HG02623 (cell line): ENCODE measurements around the gene PFKFB4.
"Not testable (repeated sequence)": the region's sequence is repeated elsewhere in the genome, so short reads cannot be mapped to it uniquely, and the experiment has no call there.

Experiments used
- ATAC-seq: cut with Tn5 transposase; IDR thresholded peaks from one replicate; pipeline ENCODE4 v1.9.1; 2021; ENCODE audit warnings: moderate library complexity; ENCODE audit not compliant: unreplicated experiment

Gene PFKFB4

GRCh38 chr3:48535578-48535977 lies 21.0 kb downstream of the PFKFB4 start:
- no peak for ATAC-seq

- ATAC-seq, result no peak
These were observed 23.6 kb downstream of the PFKFB4 start for GRCh38 chr3:48532977-48533337.

- no peak for ATAC-seq
These were observed 24.2 kb downstream of the PFKFB4 start for GRCh38 chr3:48532271-48532976.

GRCh38 chr3:48530701-48531100 lies 25.9 kb downstream of the PFKFB4 start:
- ATAC-seq, result not testable (repeated sequence)

GRCh38 chr3:48528754-48529153 lies 27.8 kb downstream of the PFKFB4 start:
- ATAC-seq, result no peak

- ATAC-seq, result no peak
These were observed 28.6 kb downstream of the PFKFB4 start for GRCh38 chr3:48528048-48528447.

- no peak for ATAC-seq
These were observed 31.6 kb downstream of the PFKFB4 start for GRCh38 chr3:48524970-48525369.

GRCh38 chr3:48521635-48522034 lies 35.0 kb downstream of the PFKFB4 start:
- ATAC-seq, result no peak

GRCh38 chr3:48519277-48519643 lies 37.3 kb downstream of the PFKFB4 start:
- ATAC-seq, result no peak

GRCh38 chr3:48518638-48519276 lies 37.8 kb downstream of the PFKFB4 start:
- ATAC-seq, result no peak

- ATAC-seq, result no peak
These were observed 38.5 kb downstream of the PFKFB4 start for GRCh38 chr3:48518069-48518468.

- no peak for ATAC-seq
These were observed 40.0 kb downstream of the PFKFB4 start for GRCh38 chr3:48516571-48516970.

GRCh38 chr3:48514431-48515227 lies 42.0 kb downstream of the PFKFB4 start:
- ATAC-seq, result no peak

- no peak for ATAC-seq
These were observed 45.1 kb downstream of the PFKFB4 start for GRCh38 chr3:48511551-48511950.

GRCh38 chr3:48507256-48508061 lies 49.1 kb downstream of the PFKFB4 start:
- no peak for ATAC-seq

- no peak for ATAC-seq
These were observed 50.6 kb downstream of the PFKFB4 start for GRCh38 chr3:48505968-48506504.

- ATAC-seq, result no peak
These were observed 51.5 kb downstream of the PFKFB4 start for GRCh38 chr3:48505146-48505545.

GRCh38 chr3:48504051-48504946 lies 52.3 kb downstream of the PFKFB4 start, which contains the start of gene SHISA5:
Gene SHISA5 (minus strand): TSS chr3:48504174. CDS start chr3:48504094, 80 bp downstream.
- ATAC-seq, result no peak

GRCh38 chr3:48503401-48504050 lies 53.1 kb downstream of the PFKFB4 start:
- no peak for ATAC-seq
